ENCODE data around the gene HSPB6. TPM values are rescaled to one million over a fixed set of nuclear protein-coding genes. Genes with fewer than 3 reads are reported as not detected.

Gene HSPB6
- total RNA-seq, 1 experiment from 2014 or later = 0.71 TPM

DNA sequence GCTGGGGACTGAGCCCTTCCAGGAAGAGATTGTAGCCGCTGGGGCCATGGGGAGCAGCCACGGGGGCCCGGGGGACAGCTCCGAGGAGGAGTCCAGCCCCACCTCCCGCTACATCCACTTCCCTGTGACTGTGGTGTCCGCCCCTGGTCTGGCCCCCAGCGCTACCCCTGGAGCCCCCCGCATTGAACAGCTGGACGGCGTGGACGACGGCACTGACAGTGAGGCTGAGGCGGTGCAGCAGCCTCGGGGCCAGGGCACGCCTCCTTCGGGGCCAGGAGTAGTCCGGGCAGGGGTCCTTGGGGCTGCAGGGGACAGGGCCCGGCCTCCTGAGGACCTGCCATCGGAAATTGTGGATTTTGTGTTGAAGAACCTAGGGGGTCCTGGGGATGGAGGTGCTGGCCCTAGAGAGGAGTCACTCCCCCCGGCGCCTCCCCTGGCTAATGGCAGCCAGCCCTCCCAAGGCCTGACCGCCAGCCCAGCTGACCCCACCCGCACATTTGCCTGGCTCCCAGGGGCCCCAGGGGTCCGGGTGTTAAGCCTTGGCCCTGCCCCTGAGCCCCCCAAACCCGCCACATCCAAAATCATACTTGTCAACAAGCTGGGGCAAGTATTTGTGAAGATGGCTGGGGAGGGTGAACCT lies 24.2 kb downstream of the HSPB6 start:
- BruUV-seq (replicated peaks) = no TSS peak

GRCh38 chr19:35731779-35732405 lies 24.9 kb downstream of the HSPB6 start:
- intact Hi-C loops (cut with micrococcal nuclease; ENCODE audit: unreplicated experiment) = no loop called here
- Mint-ChIP-seq H3K4me3 (ENCODE audit: low read depth, unreplicated experiment) (no peak overlapping the region), H3K9me3 (ENCODE audit: low read depth, unreplicated experiment) (no peaks in the 10 kb centered on the region), H3K27me3 (ENCODE audit: unreplicated experiment) (no peaks in the 10 kb centered on the region), H3K4me1 (ENCODE audit: low read depth, unreplicated experiment) (no peaks in the 10 kb centered on the region), H3K27ac (ENCODE audit: unreplicated experiment) (no peak overlapping the region), H3K36me3 (ENCODE audit: insufficient read depth, unreplicated experiment) (peaks cover 60% of the 10 kb centered on the region)
- TF ChIP-seq CTCF (IDR thresholded peaks at IDR 0.05; ENCODE audit: unreplicated experiment) = no peak
- no peak for DNase-seq
- no TSS peak for BruUV-seq (replicated peaks)
- CTCF ChIA-PET = interaction anchor here (0.6 kb wide), 1 partner anchor 152 kb away, joined by 5 read pairs; no protein-coding TSS in a partner anchor

More for the DNA sequence above, 24.2 kb downstream of the HSPB6 start:
- CTCF ChIA-PET = no interaction called here
- H3K4me3 Mint-ChIP-seq (ENCODE audit: low read depth, unreplicated experiment) = no peak overlapping the region
- peaks cover 67% of the 10 kb centered on the region for H3K36me3 Mint-ChIP-seq (ENCODE audit: insufficient read depth, unreplicated experiment)
- H3K27ac Mint-ChIP-seq (ENCODE audit: unreplicated experiment) = no peak overlapping the region
- intact Hi-C loops (cut with micrococcal nuclease; ENCODE audit: unreplicated experiment) = no loop called here
- no peaks in the 10 kb centered on the region for H3K9me3 Mint-ChIP-seq (ENCODE audit: low read depth, unreplicated experiment)
- H3K4me1 Mint-ChIP-seq (ENCODE audit: low read depth, unreplicated experiment) = no peaks in the 10 kb centered on the region
- no peak for DNase-seq
- H3K27me3 Mint-ChIP-seq (ENCODE audit: unreplicated experiment) = no peaks in the 10 kb centered on the region
- no peak for TF ChIP-seq CTCF (IDR thresholded peaks at IDR 0.05; ENCODE audit: unreplicated experiment)

DNA sequence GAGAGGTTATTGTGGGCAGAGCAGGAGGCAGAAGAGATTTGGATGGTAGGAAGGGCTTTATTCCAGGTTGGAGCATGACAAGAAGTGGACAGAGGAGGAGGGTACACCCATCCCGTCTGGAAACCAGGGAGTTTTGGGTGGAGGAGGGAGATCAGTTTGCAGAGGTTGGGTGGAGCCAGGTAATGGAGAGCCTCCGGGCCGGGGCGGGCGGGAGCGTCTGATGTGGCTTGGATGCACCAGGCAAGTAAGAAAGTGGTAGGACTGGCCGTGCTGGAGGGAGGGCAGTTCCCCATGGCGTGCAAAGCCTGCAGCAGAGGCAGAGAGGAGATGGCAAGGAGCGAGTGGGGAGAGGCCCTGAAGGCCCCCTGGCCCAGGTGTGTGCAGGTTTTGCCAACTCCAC lies 25.5 kb downstream of the HSPB6 start:
- H3K9me3 Mint-ChIP-seq (ENCODE audit: low read depth, unreplicated experiment) = no peaks in the 10 kb centered on the region
- no peak overlapping the region for H3K4me3 Mint-ChIP-seq (ENCODE audit: low read depth, unreplicated experiment)
- BruUV-seq (replicated peaks) = no TSS peak
- DNase-seq = no peak
- intact Hi-C loops (cut with micrococcal nuclease; ENCODE audit: unreplicated experiment) = no loop called here
- no peaks in the 10 kb centered on the region for H3K4me1 Mint-ChIP-seq (ENCODE audit: low read depth, unreplicated experiment)
- no peak overlapping the region for H3K27ac Mint-ChIP-seq (ENCODE audit: unreplicated experiment)
- peaks cover 54% of the 10 kb centered on the region for H3K36me3 Mint-ChIP-seq (ENCODE audit: insufficient read depth, unreplicated experiment)
- CTCF ChIA-PET = interaction anchor here (0.6 kb wide), 2 partner anchors 153 to 1369 kb away, joined by 4 to 5 read pairs; no protein-coding TSS in a partner anchor
- no peak for TF ChIP-seq CTCF (IDR thresholded peaks at IDR 0.05; ENCODE audit: unreplicated experiment)
- H3K27me3 Mint-ChIP-seq (ENCODE audit: unreplicated experiment) = no peaks in the 10 kb centered on the region

DNA sequence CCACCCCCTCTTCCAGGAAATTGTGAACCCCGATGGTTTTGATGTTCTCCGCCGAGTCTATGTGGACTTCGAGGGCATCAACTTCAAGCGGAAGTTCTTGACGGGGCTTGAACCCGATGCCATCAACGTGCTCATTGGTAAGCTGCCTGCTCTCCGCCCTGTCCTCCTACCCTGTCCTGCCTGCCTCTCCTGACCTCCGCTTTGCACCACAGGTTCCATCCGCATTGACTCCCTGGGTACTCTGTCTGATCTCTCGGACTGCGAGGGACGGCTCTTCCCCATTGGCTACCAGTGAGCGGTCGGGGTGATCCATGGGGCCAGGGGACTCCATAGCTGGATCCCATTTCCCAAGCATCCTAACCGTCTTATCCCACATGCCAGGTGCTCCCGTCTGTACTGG lies 26.5 kb downstream of the HSPB6 start:
- H3K36me3 Mint-ChIP-seq (ENCODE audit: insufficient read depth, unreplicated experiment) = peaks cover 54% of the 10 kb centered on the region
- intact Hi-C loops (cut with micrococcal nuclease; ENCODE audit: unreplicated experiment) = no loop called here
- no peak overlapping the region for H3K27ac Mint-ChIP-seq (ENCODE audit: unreplicated experiment)
- DNase-seq = no peak
- H3K4me1 Mint-ChIP-seq (ENCODE audit: low read depth, unreplicated experiment) = no peaks in the 10 kb centered on the region
- no peak overlapping the region for H3K4me3 Mint-ChIP-seq (ENCODE audit: low read depth, unreplicated experiment)
- BruUV-seq (replicated peaks) = no TSS peak
- CTCF ChIA-PET = interaction anchor here (0.7 kb wide), 1 partner anchor 19 kb away, joined by 3 read pairs; no protein-coding TSS in a partner anchor
- no peak for TF ChIP-seq CTCF (IDR thresholded peaks at IDR 0.05; ENCODE audit: unreplicated experiment)
- no peaks in the 10 kb centered on the region for H3K9me3 Mint-ChIP-seq (ENCODE audit: low read depth, unreplicated experiment)
- H3K27me3 Mint-ChIP-seq (ENCODE audit: unreplicated experiment) = no peaks in the 10 kb centered on the region
